HG03432 (cell line): Measurements from ENCODE around the gene ADAMTS9.

Experiments
- ATAC-seq: cut with Tn5 transposase; IDR thresholded peaks from one replicate; pipeline ENCODE4 v1.9.1; 2021; ENCODE audit warnings: mild to moderate bottlenecking, moderate library complexity; ENCODE audit not compliant: unreplicated experiment

ADAMTS9 gene

DNA sequence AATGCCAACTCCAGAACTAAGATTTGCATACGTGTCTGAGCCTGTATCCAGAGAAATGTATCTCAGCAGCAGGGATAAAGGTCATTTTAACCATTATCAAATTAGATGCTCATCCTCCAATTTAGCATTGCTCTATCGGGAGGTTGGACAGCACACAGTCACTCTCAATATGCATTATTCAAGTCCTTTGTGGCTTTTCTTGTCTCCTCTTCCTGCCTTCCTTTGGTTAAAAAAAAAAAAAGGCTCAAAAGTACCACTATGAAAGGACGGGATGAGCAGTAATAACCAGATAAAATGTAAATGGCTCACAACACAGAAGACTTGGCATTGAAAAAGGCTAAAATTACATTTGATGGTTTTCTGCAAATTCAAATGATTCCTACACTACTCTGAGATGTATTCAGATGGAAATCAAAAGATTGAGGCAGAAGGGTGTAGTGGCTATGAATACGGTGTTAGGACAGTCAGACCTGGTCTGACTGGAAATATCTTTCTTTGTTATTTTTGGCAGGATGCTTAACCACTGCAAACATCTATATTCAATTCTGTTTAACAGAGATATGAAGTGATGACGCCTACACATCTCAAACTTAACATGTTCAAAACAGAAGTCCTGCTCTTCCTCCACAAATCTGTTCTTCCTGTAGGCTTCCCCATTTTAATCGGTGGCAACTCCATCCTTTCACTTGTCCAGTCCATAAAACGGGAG lies 109.6 kb downstream of the ADAMTS9 start:
- no peak for ATAC-seq

DNA sequence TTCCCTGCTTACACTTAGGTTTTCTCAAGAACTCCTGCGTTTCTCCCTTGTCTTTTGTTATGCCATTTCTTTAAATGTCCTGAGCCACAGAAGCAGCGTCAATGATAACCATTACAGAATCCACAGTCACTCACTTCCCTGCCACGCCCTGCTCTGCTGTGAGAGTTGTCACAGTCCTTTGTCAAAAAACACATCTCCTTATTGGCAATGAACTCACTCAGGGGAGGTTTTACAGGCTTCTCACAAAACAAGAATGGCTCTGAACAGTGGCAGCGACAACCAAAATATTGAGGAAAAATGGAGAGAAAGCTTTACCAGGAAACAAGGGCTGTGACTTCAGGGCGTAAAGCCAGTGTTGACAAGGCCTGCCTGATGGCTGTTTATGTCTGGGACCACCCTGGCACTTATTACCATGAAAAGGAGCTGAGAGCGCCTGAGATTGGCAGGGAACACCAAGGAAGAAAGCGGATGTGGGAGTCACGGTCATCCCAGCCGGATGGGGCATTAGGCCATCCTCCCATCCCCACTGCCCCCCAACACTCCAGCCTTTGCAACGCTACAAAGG lies 111.5 kb downstream of the ADAMTS9 start:
- ATAC-seq = no peak

DNA sequence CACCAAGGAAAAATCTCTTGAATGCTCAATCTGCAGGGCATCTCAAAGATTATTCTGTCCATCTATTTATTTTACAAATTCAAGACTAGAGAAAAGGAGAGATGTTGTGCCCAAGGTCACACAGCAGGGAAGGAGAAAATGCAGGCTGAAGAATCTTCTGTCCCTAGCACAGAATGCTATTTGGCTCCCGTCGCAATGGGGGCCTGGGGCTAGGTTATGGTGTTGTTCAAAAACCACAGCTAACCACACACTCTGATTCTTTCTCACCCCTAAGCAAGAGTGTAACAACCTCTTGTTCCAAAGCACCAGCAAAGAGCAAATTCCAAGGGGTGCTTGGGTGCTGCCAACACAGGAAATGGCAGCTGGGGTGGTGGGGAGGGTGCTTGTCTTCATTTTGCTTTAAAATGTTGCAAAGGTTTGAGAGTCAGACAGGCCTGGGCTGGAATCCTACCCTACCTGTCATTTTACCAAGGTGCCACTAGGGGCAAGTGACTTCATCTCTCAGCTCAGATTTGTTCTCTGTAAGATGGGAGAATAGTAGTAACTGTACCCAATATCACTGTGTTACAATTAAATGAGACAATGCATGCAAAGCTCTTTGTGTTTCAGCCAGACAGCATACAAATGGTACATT lies 112.5 kb downstream of the ADAMTS9 start:
- peak; percentile 95 for ATAC-seq

DNA sequence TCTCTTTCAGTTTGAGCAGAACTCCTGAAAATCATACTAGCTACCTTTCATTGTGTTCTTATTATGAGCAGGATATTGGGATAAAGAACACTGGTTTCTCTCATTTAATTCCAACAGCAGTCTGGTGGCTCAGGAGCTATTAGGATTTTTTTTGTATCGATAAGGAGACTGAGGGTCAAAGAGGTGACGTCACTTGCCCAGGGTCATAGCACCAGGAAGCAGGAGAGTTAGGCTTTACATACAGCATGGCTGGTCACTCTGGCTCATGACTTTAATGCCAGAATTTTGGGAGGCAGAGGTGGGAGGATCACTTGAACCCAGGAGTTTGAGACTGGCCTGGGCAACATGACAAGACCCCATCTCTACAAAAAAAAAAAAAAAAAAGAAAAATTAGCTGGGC lies 113.6 kb downstream of the ADAMTS9 start:
- ATAC-seq = no peak

DNA sequence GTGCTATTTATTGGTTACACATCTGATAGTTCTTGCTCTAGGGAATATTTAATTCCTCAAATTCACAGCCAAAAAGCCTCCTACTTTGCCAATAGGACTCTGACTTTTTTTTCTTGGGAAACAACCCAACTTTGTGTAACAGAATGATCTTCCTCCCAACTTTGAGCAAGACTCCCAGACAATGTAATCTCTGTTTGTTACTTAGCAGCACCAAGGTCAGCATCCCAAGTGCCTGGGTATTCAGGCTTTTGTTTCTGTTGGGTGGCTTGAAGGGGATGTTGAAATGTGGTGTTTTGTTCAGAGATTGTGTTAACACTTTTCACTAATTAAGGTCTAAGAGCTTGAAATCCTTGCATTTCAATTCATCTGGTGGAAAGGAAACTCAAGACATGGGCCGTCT lies 115.8 kb downstream of the ADAMTS9 start:
- ATAC-seq = no peak

DNA sequence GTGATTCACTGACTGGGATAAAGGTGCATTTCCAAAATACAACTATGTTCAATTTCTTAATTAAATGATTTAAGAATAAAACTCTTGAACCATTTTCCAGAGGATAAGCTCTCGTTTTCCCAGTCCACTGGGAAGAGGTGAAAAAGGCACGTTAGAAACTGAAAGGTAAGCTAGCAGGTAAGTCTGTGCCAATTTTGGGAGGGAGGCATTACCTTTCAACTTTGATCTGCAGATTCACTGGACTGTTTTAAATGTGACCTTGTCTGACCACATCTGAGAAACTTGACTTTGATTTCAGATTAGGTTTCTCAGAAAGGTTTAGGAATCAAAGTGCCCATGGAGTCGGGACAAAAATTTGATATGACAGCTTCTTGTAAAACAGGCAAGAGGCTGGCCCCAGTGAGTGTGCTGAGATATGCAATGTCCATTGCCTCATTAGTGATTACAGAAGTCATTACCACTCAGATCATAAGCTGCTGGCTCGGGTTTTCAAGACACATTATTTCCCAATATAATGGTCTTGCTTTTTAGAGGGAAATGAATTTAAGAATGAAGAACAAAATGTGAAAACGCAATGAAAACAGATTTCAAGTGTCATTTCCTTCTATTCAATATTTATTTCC lies 118.8 kb downstream of the ADAMTS9 start:
- ATAC-seq = no peak

DNA sequence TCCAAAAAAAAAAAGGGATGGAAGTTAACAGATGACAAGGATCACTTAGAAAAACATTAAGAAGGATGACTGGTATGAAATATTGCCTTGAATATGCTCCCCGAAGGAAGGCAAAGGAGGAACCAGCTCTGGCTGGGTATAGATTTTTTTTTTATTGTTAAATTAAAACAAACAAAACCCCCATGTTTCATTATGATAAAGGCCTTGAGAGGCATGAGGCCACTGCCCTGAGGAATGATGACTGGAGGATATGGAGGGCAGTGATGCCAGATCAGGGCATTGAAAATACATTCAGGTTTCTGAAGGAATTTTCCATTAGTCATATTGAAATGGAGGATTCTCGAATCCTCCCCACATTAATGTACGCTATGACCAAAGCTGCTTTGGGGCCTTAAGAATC lies 120.9 kb downstream of the ADAMTS9 start:
- ATAC-seq = no peak

DNA sequence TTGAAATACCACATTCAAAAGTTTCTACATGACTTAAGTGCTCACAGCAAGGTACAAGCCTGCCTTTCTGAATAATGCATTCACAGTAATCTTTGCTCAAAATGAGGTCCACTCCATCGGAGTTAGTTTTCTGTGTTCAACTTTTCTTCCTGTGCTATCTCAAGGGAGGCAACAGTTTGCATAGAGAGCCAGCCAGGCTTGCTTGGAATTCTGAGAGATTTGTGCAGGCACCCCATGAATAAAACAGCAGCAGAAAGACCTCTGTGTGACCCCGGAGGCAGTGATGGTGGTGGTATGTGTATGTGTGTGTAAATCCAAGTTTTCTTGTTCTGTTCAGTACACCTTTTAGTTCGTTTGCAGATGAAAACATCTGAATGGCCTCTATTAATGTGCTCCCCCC lies 124.0 kb downstream of the ADAMTS9 start:
- no peak for ATAC-seq

DNA sequence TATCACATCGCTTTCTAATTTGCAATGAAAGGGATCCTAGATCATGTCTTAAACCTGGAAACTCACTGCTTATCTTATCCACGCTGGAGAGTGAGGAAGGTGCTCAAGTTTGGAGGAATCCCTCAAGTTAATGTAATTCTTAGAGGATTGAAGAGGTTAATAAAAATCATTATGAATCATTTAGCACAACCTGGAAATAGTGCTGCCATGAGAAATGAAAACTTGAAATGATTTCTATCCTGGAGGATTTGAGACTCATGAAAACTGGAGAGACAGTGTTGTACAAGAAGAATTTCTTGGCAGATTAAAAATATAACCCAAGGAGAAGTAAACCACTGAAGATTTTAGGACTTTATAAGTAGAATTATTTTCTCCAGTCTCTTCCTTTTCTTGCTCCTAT lies 125.9 kb downstream of the ADAMTS9 start:
- ATAC-seq = no peak

DNA sequence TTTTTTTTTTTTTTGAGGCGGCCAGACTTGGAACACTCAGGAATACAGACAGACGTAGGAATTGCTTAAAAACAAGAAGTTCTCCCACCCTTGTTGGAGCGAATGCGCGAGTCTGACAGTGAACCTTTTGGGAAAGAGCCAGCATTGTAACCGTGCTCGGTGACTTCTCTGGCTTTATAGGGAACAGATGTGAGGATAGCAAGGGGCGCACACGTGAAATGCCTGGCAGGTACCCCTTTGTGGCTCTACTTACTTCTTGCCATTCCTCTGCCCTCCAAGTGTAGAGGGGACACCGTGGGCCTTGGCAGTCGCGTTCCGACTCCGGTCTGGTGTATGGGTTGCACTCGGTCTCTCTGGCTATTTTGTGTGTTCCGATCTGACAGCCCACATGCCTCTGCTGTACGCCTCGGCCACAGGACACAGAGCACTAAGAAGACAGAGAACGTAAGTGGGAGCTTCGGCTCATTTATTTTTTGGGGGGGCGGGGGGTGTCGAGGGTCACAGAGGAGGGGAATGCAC lies 126.4 kb downstream of the ADAMTS9 start:
- ATAC-seq = no peak

DNA sequence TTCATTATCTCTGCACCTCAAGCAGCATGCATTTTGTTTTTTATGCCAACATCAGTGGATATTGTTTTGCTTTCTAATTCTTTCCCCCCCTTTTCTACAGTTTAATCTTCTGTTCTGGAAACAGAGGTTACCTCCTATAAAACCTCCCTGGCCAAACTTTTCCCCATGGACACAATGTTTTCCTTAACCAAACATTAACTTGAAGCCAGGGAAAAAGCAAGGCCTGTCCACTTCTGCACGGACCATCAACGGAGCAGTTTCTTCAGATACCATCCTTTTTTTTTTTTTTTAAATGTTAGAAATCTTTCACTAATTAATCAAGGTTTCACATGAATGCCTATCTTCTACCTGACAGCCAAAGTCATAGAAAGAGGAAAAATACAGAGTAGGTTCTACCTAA lies 127.0 kb downstream of the ADAMTS9 start:
- no peak for ATAC-seq

DNA sequence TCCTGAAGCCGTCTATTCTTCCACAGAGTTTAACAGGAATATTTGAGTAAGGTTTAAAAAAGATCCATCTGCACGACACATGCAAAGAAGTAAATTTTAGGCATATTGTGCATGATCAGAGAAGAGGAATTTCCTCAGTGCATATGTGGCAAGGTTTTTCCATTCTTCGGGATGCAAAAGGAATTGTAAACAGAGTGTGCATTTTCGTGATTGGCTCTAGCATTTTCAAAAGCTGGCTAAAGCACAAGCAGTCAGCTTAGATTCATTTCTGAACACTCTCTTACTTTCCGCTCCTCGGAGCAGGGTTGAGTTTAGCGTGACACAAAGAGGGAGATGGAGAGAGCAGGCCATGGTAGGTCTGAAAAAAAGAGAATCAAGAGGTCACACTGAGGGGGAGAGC lies 128.2 kb downstream of the ADAMTS9 start:
- ATAC-seq = no peak

DNA sequence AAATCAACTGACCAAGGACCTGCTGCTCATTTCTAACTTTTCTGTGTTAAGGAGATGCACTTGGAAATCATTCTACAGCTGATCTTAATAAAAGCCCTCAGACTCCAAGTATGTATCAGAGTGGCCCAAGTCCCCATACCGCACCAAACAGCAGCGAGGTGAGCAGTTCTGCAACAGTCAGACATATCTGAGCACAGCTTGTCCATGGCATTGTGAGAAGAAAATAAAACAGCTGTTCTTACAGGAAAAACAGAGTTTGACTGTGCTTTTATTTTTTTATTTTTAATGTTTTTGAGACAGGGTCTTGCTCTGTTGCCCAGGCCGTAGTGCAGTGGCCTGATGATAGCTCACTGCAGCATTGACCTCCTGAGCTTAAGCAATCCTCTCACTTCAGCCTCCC lies 131.8 kb downstream of the ADAMTS9 start:
- ATAC-seq = no peak

DNA sequence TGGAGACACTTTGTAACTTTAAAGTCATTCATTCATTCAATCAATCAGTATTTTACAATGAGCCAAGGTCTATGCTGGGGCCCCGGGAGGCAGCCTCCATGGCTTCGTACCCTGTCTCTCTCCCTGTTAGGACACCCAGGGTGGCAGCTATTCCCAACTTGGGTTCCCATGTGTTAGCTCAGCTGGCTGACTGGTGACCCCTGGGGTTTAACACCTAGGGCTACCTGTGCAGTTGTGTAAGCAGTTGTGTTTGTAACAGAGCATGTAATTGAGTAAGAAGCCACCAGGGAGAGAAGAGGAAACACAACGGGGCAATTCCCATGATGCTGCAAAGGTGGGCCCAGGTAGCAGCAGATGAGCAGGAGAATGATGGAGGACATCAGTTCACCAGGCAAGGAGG lies 132.4 kb downstream of the ADAMTS9 start:
- ATAC-seq = no peak

DNA sequence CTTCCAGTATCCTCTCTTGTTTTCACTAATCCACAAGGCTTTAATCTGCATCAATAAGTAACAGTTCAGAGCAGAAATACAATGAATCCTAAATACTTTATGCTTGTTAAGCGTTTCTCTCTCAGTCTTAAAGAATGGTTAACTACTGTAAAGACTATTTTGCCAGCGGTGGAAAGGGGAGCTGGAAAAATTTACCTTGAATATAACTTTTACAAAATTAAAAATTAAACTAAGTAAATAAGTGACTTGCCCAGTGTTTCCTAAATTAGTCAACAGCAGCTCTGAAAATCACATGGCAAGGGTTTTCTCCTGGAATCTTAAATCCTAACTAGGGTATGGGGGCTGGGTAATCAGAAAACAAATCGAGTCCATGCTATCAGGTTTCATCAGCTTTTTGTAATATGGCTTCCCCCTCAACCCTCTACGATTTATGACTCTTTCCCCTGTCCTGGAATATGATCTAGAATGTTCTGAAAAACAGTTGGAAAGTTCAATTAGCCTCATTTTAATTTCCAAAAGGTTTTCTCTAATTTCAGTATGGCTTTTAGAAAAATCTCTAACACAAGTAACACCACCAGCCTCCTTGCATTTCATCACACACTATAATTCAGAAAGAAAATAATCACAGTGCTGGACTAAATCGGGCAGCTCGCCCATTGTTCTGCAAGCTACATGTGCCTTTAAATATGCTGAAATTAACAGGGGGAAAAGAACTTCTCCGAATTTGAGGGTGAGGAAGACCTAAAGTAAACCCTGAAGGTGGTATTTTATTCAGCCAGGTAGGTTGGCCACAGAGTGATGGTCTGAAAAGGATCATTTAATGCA lies 133.5 kb downstream of the ADAMTS9 start:
- no peak for ATAC-seq

DNA sequence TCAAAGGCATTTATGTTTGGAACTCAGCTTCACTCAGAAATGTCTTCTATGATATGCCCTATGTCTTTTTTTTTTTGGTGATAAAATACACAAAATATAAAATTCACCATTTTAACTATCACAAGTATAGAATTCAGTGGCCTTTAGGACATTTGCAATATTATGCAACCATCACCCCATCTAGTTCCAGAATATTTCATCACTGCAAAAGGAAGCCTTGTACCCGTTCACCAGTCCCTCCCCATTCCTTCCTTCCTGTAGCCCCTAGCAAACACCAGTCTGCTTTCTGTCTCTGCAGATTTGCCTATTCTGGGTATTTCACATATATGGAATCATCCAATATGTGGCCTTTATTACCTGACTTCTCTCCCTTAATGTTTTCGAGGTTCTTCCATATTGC lies 134.8 kb downstream of the ADAMTS9 start:
- ATAC-seq = no peak

DNA sequence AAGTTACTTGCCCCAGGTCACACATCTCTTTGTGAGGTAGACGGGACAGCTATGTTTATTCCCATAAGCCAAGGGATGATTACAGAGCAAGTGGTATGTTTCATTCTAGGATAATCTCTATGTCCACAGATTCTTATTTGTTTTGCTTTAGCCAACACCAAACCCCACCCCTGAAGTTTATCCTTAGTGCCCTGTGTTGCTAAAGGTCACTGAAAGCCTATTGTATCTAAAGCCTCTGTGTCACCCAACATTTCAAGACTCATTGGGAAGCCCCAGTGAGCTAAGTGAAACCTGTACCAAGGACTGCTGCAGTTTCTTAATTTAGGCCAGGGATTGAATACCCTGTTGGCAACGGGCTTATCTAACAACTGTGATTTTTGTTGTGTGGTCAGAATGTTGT lies 135.6 kb downstream of the ADAMTS9 start:
- peak; percentile 56 for ATAC-seq

DNA sequence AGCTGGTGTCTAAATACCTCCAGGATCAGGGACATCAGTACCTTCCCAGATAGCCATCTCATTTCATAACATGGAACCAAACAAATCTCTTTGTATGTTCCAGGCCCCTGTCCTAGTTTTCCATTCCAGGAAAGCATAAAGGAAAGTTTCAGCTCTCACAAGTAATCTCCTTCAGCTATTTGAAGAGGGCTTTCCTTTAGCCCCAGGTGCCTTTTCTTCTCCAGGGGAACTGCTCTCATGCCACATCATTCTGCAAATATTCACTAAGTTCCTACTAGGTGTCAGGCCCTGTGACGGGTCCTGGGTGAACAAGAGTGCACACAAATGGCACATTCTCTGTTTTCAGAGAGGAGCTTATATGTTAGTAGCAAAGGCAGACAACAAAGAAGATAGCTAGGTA lies 136.1 kb downstream of the ADAMTS9 start:
- no peak for ATAC-seq

DNA sequence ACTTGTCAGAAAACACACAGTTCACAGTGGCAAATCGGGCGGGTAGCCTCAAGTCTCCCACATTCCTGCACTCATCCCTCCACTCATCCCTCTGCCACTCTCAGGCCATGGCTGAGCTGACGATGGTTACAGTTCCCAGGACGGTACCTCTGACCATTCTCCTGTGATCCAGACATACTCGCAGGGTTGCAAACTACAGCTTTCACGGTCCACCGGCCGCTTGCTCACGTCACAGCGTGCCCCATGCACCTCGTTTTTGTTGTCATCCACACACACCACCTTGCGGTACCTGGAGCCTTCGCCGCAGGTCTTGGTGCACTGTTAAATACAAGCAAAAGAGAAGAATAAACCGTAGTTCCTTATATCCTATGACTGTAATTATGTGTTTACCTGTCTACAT lies 137.1 kb downstream of the ADAMTS9 start:
- no peak for ATAC-seq

DNA sequence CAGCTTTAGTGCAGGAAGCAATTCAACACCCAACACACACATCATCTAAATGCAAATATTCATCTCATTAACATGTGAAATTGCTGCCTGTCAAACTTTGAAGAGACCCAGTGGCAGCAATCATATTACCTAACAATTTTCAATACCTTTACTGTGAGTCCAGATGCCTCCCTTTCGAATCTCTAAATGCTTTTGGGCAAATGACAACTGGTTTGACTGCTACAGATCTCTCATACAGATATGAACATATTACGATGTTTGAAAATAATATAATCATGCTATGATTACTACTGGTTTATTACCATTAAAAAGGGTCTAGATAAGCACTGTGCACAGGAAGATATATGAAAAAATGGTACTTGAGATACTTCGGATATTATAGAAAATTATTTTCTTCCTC lies 137.9 kb downstream of the ADAMTS9 start:
- no peak for ATAC-seq
